Measurements from ENCODE around the gene TMEM100.
"Not testable (repeated sequence)": the region's sequence is repeated elsewhere in the genome, so short reads cannot be mapped to it uniquely, and the experiment has no call there.

Gene TMEM100

GRCh38 chr17:55676274-55676673 is 46.4 kb downstream of the TMEM100 start:
- no peaks in the 10 kb centered on the region for H3K36me3 ChIP-seq (ENCODE audit: insufficient read depth, low read length)
- H3K9ac ChIP-seq (ENCODE audit: low read depth, low read length) = no peak overlapping the region
- no peaks in the 10 kb centered on the region for H3K4me1 ChIP-seq (ENCODE audit: control insufficient read depth, insufficient read depth, low read length)
- H3K27me3 ChIP-seq (ENCODE audit: control insufficient read depth, insufficient read depth, low read length) = peaks cover 10% of the 10 kb centered on the region
- no peaks in the 10 kb centered on the region for H3K9me3 ChIP-seq (replicated peaks; ENCODE audit: low read length)
- no peak overlapping the region for H3K4me3 ChIP-seq (ENCODE audit: low read length)
- no peak overlapping the region for H3K4me2 ChIP-seq (ENCODE audit: low read length)

GRCh38 chr17:55673743-55674506 is 48.7 kb downstream of the TMEM100 start:
- H3K9me3 ChIP-seq (replicated peaks; ENCODE audit: low read length) = no peaks in the 10 kb centered on the region
- H3K4me1 ChIP-seq (ENCODE audit: control insufficient read depth, insufficient read depth, low read length) = no peaks in the 10 kb centered on the region
- H3K4me2 ChIP-seq (ENCODE audit: low read length) = no peak overlapping the region
- no peak overlapping the region for H3K9ac ChIP-seq (ENCODE audit: low read depth, low read length)
- no peaks in the 10 kb centered on the region for H3K36me3 ChIP-seq (ENCODE audit: insufficient read depth, low read length)
- peaks cover 11% of the 10 kb centered on the region for H3K27me3 ChIP-seq (ENCODE audit: control insufficient read depth, insufficient read depth, low read length)
- no peak overlapping the region for H3K4me3 ChIP-seq (ENCODE audit: low read length)

- H3K36me3 ChIP-seq (ENCODE audit: insufficient read depth, low read length) = no peaks in the 10 kb centered on the region
- H3K4me1 ChIP-seq (ENCODE audit: control insufficient read depth, insufficient read depth, low read length) = no peaks in the 10 kb centered on the region
- no peak overlapping the region for H3K9ac ChIP-seq (ENCODE audit: low read depth, low read length)
- H3K4me2 ChIP-seq (ENCODE audit: low read length) = no peak overlapping the region
- H3K4me3 ChIP-seq (ENCODE audit: low read length) = no peak overlapping the region
- H3K9me3 ChIP-seq (replicated peaks; ENCODE audit: low read length) = no peaks in the 10 kb centered on the region
- H3K27me3 ChIP-seq (ENCODE audit: control insufficient read depth, insufficient read depth, low read length) = peaks cover 13% of the 10 kb centered on the region
Observed at GRCh38 chr17:55672585-55673501, 49.8 kb downstream of the TMEM100 start.

GRCh38 chr17:55672010-55672409 is 50.7 kb downstream of the TMEM100 start:
- not testable (repeated sequence) for H3K9me3 ChIP-seq (replicated peaks; ENCODE audit: low read length); H3K4me1 ChIP-seq (ENCODE audit: control insufficient read depth, insufficient read depth, low read length); H3K36me3 ChIP-seq (ENCODE audit: insufficient read depth, low read length); H3K4me3 ChIP-seq (ENCODE audit: low read length); H3K4me2 ChIP-seq (ENCODE audit: low read length); H3K9ac ChIP-seq (ENCODE audit: low read depth, low read length)
- peaks cover 11% of the 10 kb centered on the region for H3K27me3 ChIP-seq (ENCODE audit: control insufficient read depth, insufficient read depth, low read length)
